Suprapubic skin (tissue), 4 donors: ENCODE measurements around the gene MRLN. TPM values are rescaled to one million over a fixed set of nuclear protein-coding genes. Genes with fewer than 3 reads are reported as not detected.
"Not testable (repeated sequence)": the region's sequence is repeated elsewhere in the genome, so short reads cannot be mapped to it uniquely, and the experiment has no call there.

ENCODE experiments used
- DNase-seq, 2 donors: peaks; one replicate each; pipeline ENCODE4 v3.0.0-alpha.2; 2019; ENCODE audit warnings: low spot score in 2 of 2
- H3K27ac ChIP-seq: fragments of 200-600 bp; sonication (generic); one replicate; pipeline ENCODE4 v1.5.1; 2019
- H3K27me3 ChIP-seq: fragments of 200-600 bp; sonication (generic); one replicate; pipeline ENCODE4 v1.5.1; 2019
- H3K36me3 ChIP-seq: fragments of 200-600 bp; sonication (generic); one replicate; pipeline ENCODE4 v1.5.1; 2019
- H3K4me1 ChIP-seq: fragments of 200-600 bp; sonication (generic); one replicate; pipeline ENCODE4 v1.5.1; 2019
- H3K4me3 ChIP-seq: fragments of 200-600 bp; sonication (generic); one replicate; pipeline ENCODE4 v1.5.1; 2019; ENCODE audit warnings: mild to moderate bottlenecking
- H3K9me3 ChIP-seq: fragments of 200-600 bp; sonication (generic); one replicate; pipeline ENCODE4 v1.5.1; 2019
- CTCF ChIP-seq, 2 donors: fragments of 200-600 bp in 1 of 2; fragments of 450-650 bp in 1 of 2; sonication (generic) in 1 of 2; IDR thresholded peaks; one replicate each; pipeline ENCODE4 v1.5.1; 2016 to 2019; ENCODE audit warnings: antibody characterized with exemption in 2 of 2, mild to moderate bottlenecking in 1 of 2, moderate library complexity in 1 of 2
- EP300 ChIP-seq: sonication (generic); formaldehyde crosslinking; IDR thresholded peaks from one replicate; pipeline ENCODE4 v1.6.1; 2017; ENCODE audit warnings: antibody characterized with exemption
- POLR2A ChIP-seq, 2 donors: fragments of 450-650 bp; IDR thresholded peaks; one replicate each; pipeline ENCODE4 v1.6.1; 2017; ENCODE audit warnings: antibody characterized with exemption in 2 of 2, mild to moderate bottlenecking in 2 of 2, moderate library complexity in 2 of 2
- POLR2AphosphoS5 ChIP-seq, 3 donors: sonication (generic); formaldehyde crosslinking; IDR thresholded peaks; one replicate each; pipeline ENCODE4 v1.6.1; 2017; ENCODE audit warnings: antibody characterized with exemption in 3 of 3
- WGBS: methylation state at CpG from one replicate; pipeline ENCODE4 v1.1.5; 2018; 5-methylcytosine and 5-hydroxymethylcytosine counted together
- total RNA-seq, 4 donors: library from RNA; depleted of rRNA; stranded (reverse); fragments of >200 nt; gene quantifications; one replicate each; pipeline ENCODE4 v1.1.0, GENCODE V29; 2016

Gene MRLN
- total RNA-seq, 4 donors from 2014 or later = not detected

- not testable (repeated sequence) for H3K36me3 ChIP-seq, H3K4me3 ChIP-seq, H3K27me3 ChIP-seq, DNase-seq, H3K9me3 ChIP-seq, H3K4me1 ChIP-seq, H3K27ac ChIP-seq
- WGBS = 95% methylated on average over 3 of the region's 3 CpGs
Observed at GRCh38 chr10:59785476-59785875, 32.2 kb upstream of the MRLN start.

DNA sequence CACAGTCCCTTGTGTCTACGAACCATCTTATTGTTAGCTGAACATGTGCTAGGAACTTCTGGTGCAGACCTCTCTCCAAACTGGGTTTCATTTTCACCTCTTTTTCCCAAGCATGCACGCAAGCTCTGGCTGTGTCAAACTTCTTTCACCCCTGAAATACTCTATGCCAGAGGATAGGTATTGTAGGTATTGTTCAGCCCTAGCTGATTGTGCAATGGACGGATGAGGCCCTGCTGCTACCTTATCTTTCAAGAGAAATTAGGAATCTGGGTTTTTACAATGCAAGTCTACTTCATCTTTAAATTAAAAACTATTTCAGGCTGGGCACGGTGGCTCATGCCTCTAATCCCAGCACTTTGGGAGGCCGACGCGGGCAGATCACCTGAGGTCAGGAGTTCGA is 28.3 kb upstream of the MRLN start:
- TF ChIP-seq POLR2AphosphoS5 (IDR thresholded peaks at IDR 0.05) (no peak), CTCF (IDR thresholded peaks at IDR 0.05) (no peak), EP300 (no peak), POLR2A (IDR thresholded peaks at IDR 0.05) (no peak)
- H3K9me3 ChIP-seq = no peaks in the 10 kb centered on the region
- no peak overlapping the region for H3K27ac ChIP-seq
- no peak overlapping the region for H3K4me3 ChIP-seq
- no peaks in the 10 kb centered on the region for H3K27me3 ChIP-seq
- DNase-seq = no peak
- no peaks in the 10 kb centered on the region for H3K4me1 ChIP-seq
- WGBS = 94% methylated on average over 8 of the region's 8 CpGs
- H3K36me3 ChIP-seq = no peaks in the 10 kb centered on the region

DNA sequence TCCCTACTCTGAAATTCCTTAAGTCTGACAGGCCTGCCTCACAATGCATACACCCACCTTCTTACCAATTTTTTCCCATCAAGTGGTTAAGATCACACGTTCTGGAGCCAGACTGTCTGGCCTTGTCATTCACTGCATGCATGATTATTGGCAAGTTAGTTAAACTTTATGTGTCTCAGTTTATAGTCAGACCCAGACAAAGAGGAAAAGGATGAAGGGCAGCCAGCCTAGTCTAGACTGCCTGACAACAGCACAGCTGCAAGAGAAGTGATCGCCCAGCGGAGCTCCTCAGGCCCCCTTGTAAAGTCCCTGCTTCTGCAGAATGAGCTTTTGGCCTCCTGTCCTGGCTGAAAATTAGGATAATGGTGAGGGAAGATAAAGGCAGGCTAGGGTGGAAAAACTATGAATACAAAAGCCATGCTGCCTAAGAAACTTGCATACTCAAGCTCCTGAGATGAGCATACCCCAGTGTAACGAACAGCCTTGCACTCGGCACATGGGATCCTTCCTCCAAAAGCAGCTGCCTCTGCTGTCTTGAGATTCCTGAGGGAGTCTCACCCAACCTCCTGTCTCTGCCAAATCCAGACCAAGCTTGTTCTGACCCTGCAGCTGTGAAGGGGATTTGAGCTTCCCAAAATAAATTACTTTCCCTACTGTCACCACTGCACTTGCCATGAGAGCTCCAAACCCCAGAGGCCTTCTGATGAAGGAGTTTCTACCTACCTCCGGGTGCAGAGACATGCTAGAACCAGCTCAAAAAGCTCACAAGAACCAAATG is 26.7 kb upstream of the MRLN start:
- no peaks in the 10 kb centered on the region for H3K36me3 ChIP-seq
- H3K9me3 ChIP-seq = no peaks in the 10 kb centered on the region
- DNase-seq = no peak
- no peak overlapping the region for H3K4me3 ChIP-seq
- TF ChIP-seq CTCF (IDR thresholded peaks at IDR 0.05) = no peak
- no peak for TF ChIP-seq POLR2AphosphoS5 (IDR thresholded peaks at IDR 0.05)
- TF ChIP-seq POLR2A (IDR thresholded peaks at IDR 0.05) = no peak
- TF ChIP-seq EP300 = no peak
- H3K4me1 ChIP-seq = no peaks in the 10 kb centered on the region
- no peaks in the 10 kb centered on the region for H3K27me3 ChIP-seq
- WGBS = 79% methylated on average over 6 of the region's 6 CpGs
- H3K27ac ChIP-seq = no peak overlapping the region

GRCh38 chr10:59774451-59774850 is 21.2 kb upstream of the MRLN start:
- no peaks in the 10 kb centered on the region for H3K36me3 ChIP-seq
- no peak for DNase-seq
- 95% methylated on average over 6 of the region's 6 CpGs for WGBS
- no peak for TF ChIP-seq CTCF (IDR thresholded peaks at IDR 0.05)
- no peak for TF ChIP-seq POLR2A (IDR thresholded peaks at IDR 0.05)
- H3K4me1 ChIP-seq = no peaks in the 10 kb centered on the region
- H3K27me3 ChIP-seq = no peaks in the 10 kb centered on the region
- no peak overlapping the region for H3K4me3 ChIP-seq
- no peak overlapping the region for H3K27ac ChIP-seq
- H3K9me3 ChIP-seq = no peaks in the 10 kb centered on the region

- Histone ChIP-seq H3K9me3 (no peaks in the 10 kb centered on the region), H3K27me3 (no peaks in the 10 kb centered on the region), H3K4me3 (no peak overlapping the region), H3K27ac (no peak overlapping the region), H3K36me3 (no peaks in the 10 kb centered on the region), H3K4me1 (no peaks in the 10 kb centered on the region)
- DNase-seq = no peak
- 68% methylated on average over 2 of the region's 2 CpGs for WGBS
- TF ChIP-seq POLR2AphosphoS5 (IDR thresholded peaks at IDR 0.05) (no peak), EP300 (no peak), CTCF (IDR thresholded peaks at IDR 0.05) (no peak), POLR2A (IDR thresholded peaks at IDR 0.05) (no peak)
Observed at GRCh38 chr10:59773088-59773487, 19.8 kb upstream of the MRLN start.
